GM12878 (cell line): ENCODE measurements around the gene RARG. TPM values are rescaled to one million over a fixed set of nuclear protein-coding genes. Genes with fewer than 3 reads are reported as not detected.

ENCODE experiments used
- BCL11A ChIP-seq: IDR thresholded peaks from 2 replicates; pipeline ENCODE4 v1.6.1; 2011; ENCODE audit warnings: low read depth, low read length
- CHD1 ChIP-seq: IDR thresholded peaks from 2 replicates; pipeline ENCODE4 v1.6.1; 2012; ENCODE audit warnings: low read depth, low read length, improper control_type of control experiment
- IRF4 ChIP-seq: IDR thresholded peaks from 2 replicates; pipeline ENCODE4 v1.6.1; 2011; ENCODE audit warnings: low read depth, low read length
- NR2C1 ChIP-seq: fragments of 450-650 bp; IDR thresholded peaks from 2 replicates; pipeline ENCODE4 v1.6.1; 2017; ENCODE audit warnings: antibody characterized with exemption, mild to moderate bottlenecking, moderate library complexity
- RFX5 ChIP-seq: IDR thresholded peaks from 2 replicates; pipeline ENCODE4 v1.6.1; 2011; ENCODE audit warnings: low read depth, low read length, improper control_type of control experiment
- SMAD5 ChIP-seq: IDR thresholded peaks from 2 replicates; pipeline ENCODE4 v1.6.1; 2016; ENCODE audit warnings: antibody characterized with exemption, low read depth
- SMARCA5 ChIP-seq: fragments of 450-650 bp; IDR thresholded peaks from 2 replicates; pipeline ENCODE4 v1.6.1; 2017; ENCODE audit warnings: mild to moderate bottlenecking
- ZBED1 ChIP-seq: IDR thresholded peaks from 2 replicates; pipeline ENCODE4 v1.6.1; 2016; ENCODE audit warnings: borderline replicate concordance
- ZNF24 ChIP-seq: fragments of 450-650 bp; IDR thresholded peaks from 2 replicates; pipeline ENCODE4 v1.6.1; 2017; ENCODE audit warnings: antibody characterized with exemption, mild to moderate bottlenecking
- polyA plus RNA-seq, 11 experiments: library from polyadenylated mRNA; depleted of rRNA in 4 of 11; unstranded in 6 of 11; stranded (reverse) in 5 of 11; fragments of >200 nt; fragmentation: Nextera tagmentation in 4 of 11; fragmentation: Illumina TruSeq in 1 of 11; extraction: Ambion mirVana in 4 of 11; extraction: Trizol in 1 of 11; gene quantifications; 1 replicate in 1 of 11; 2 replicates in 10 of 11; pipeline versions ENCODE4 v1.2.1 to v1.2.3, GENCODE V29; 2011 to 2016; ENCODE audit warnings: inconsistent platforms in 2 of 11, missing spikeins in 2 of 11, low read depth in 1 of 11
- total RNA-seq, 4 experiments: library from RNA; depleted of rRNA in 3 of 4; stranded (reverse); fragments of >200 nt in 3 of 4; fragmentation: Illumina TruSeq in 1 of 4; extraction: Trizol in 1 of 4; gene quantifications; 2 replicates each; pipeline versions ENCODE4 v1.2.1 to v1.2.3, GENCODE V29; 2013 to 2021
- TF ChIP-seq, protein P1 (sequence below): fragments of 450-650 bp; IDR thresholded peaks from 2 replicates; pipeline ENCODE4 v1.6.1; 2018; ENCODE audit warnings: borderline replicate concordance, mild to moderate bottlenecking; ENCODE audit not compliant: partially characterized antibody
- TF ChIP-seq, protein P2 (sequence below): fragments of 450-650 bp; IDR thresholded peaks from 2 replicates; pipeline ENCODE4 v1.6.1; 2017; ENCODE audit warnings: antibody characterized with exemption, mild to moderate bottlenecking, moderate library complexity
- TF ChIP-seq, protein P3 (sequence below): fragments of 450-650 bp; IDR thresholded peaks from 2 replicates; pipeline ENCODE4 v1.6.1; 2016; ENCODE audit warnings: mild to moderate bottlenecking
- TF ChIP-seq, protein P4 (sequence below): IDR thresholded peaks from 2 replicates; pipeline ENCODE4 v1.6.1; 2011; ENCODE audit warnings: mild to moderate bottlenecking, low read depth, low read length, moderate library complexity; ENCODE audit not compliant: insufficient replicate concordance
- TF ChIP-seq, protein P5 (sequence below): fragments of 450-650 bp; IDR thresholded peaks from 2 replicates; pipeline ENCODE4 v1.6.1; 2017; ENCODE audit warnings: mild to moderate bottlenecking, moderate library complexity

The RARG gene
- total and polyA plus RNA-seq, 10 of the 15 experiments (the other 5 are each of a cell fraction or from before 2014, with no cell fraction given), result 0.27 to 8.1 (median 4.1) TPM

DNA sequence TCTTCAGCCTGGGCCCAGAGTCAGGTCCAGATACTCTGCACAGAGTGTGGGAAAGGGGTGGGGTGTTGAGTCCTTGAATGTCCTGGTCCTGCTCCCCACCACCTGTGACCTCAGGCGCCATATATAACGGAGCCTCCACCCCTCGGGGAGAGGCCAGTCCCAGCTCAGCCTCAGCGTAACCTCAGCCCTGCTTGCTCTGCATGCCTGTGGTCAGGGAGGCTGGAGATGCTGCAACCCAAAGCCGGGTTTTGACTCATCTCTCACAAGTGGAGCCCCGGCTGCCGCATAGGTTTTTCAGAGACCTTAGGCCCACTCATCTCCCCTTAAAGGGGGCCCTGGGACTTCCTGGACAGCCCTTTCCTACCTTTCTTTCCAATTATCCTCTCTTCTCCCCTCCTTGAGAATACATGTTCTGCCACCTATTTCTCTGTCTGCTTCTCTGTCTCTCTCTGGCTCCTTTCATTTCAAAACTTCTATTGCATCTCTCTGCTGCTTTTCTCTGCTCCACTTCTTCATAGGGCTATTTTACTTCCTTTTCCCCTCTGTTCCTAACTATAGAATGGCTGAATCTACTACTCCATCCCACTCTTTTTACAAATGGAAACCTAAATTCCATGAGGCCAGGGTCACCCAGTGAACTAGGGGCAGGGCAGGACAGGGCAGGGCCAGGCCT lies 26.1 kb downstream of the RARG start (continued):
- TF ChIP-seq NR2C1 (no peak), RFX5 (no peak), SMARCA5 (no peak), ZNF24 (no peak), IRF4 (peak; percentile 95), CHD1 (no peak), ZBED1 (no peak; the same call in 1 of the 2 replicates), SMAD5 (no peak; the same call in 1 of the 2 replicates), BCL11A (peak; percentile 93)
- TF ChIP-seq, protein P1, sequence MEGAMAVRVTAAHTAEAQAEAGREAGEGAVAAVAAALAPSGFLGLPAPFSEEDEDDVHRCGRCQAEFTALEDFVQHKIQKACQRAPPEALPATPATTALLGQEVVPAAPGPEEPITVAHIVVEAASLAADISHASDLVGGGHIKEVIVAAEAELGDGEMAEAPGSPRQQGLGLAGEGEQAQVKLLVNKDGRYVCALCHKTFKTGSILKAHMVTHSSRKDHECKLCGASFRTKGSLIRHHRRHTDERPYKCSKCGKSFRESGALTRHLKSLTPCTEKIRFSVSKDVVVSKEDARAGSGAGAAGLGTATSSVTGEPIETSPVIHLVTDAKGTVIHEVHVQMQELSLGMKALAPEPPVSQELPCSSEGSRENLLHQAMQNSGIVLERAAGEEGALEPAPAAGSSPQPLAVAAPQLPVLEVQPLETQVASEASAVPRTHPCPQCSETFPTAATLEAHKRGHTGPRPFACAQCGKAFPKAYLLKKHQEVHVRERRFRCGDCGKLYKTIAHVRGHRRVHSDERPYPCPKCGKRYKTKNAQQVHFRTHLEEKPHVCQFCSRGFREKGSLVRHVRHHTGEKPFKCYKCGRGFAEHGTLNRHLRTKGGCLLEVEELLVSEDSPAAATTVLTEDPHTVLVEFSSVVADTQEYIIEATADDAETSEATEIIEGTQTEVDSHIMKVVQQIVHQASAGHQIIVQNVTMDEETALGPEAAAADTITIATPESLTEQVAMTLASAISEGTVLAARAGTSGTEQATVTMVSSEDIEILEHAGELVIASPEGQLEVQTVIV, result no peak
- TF ChIP-seq, protein P2, sequence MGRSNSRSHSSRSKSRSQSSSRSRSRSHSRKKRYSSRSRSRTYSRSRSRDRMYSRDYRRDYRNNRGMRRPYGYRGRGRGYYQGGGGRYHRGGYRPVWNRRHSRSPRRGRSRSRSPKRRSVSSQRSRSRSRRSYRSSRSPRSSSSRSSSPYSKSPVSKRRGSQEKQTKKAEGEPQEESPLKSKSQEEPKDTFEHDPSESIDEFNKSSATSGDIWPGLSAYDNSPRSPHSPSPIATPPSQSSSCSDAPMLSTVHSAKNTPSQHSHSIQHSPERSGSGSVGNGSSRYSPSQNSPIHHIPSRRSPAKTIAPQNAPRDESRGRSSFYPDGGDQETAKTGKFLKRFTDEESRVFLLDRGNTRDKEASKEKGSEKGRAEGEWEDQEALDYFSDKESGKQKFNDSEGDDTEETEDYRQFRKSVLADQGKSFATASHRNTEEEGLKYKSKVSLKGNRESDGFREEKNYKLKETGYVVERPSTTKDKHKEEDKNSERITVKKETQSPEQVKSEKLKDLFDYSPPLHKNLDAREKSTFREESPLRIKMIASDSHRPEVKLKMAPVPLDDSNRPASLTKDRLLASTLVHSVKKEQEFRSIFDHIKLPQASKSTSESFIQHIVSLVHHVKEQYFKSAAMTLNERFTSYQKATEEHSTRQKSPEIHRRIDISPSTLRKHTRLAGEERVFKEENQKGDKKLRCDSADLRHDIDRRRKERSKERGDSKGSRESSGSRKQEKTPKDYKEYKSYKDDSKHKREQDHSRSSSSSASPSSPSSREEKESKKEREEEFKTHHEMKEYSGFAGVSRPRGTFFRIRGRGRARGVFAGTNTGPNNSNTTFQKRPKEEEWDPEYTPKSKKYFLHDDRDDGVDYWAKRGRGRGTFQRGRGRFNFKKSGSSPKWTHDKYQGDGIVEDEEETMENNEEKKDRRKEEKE, result no peak
- TF ChIP-seq, protein P3, sequence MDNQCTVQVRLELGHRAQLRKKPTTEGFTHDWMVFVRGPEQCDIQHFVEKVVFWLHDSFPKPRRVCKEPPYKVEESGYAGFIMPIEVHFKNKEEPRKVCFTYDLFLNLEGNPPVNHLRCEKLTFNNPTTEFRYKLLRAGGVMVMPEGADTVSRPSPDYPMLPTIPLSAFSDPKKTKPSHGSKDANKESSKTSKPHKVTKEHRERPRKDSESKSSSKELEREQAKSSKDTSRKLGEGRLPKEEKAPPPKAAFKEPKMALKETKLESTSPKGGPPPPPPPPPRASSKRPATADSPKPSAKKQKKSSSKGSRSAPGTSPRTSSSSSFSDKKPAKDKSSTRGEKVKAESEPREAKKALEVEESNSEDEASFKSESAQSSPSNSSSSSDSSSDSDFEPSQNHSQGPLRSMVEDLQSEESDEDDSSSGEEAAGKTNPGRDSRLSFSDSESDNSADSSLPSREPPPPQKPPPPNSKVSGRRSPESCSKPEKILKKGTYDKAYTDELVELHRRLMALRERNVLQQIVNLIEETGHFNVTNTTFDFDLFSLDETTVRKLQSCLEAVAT, result peak; percentile 81
- TF ChIP-seq, protein P4, sequence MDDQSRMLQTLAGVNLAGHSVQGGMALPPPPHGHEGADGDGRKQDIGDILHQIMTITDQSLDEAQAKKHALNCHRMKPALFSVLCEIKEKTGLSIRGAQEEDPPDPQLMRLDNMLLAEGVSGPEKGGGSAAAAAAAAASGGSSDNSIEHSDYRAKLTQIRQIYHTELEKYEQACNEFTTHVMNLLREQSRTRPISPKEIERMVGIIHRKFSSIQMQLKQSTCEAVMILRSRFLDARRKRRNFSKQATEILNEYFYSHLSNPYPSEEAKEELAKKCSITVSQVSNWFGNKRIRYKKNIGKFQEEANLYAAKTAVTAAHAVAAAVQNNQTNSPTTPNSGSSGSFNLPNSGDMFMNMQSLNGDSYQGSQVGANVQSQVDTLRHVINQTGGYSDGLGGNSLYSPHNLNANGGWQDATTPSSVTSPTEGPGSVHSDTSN, result no peak
- TF ChIP-seq, protein P5, sequence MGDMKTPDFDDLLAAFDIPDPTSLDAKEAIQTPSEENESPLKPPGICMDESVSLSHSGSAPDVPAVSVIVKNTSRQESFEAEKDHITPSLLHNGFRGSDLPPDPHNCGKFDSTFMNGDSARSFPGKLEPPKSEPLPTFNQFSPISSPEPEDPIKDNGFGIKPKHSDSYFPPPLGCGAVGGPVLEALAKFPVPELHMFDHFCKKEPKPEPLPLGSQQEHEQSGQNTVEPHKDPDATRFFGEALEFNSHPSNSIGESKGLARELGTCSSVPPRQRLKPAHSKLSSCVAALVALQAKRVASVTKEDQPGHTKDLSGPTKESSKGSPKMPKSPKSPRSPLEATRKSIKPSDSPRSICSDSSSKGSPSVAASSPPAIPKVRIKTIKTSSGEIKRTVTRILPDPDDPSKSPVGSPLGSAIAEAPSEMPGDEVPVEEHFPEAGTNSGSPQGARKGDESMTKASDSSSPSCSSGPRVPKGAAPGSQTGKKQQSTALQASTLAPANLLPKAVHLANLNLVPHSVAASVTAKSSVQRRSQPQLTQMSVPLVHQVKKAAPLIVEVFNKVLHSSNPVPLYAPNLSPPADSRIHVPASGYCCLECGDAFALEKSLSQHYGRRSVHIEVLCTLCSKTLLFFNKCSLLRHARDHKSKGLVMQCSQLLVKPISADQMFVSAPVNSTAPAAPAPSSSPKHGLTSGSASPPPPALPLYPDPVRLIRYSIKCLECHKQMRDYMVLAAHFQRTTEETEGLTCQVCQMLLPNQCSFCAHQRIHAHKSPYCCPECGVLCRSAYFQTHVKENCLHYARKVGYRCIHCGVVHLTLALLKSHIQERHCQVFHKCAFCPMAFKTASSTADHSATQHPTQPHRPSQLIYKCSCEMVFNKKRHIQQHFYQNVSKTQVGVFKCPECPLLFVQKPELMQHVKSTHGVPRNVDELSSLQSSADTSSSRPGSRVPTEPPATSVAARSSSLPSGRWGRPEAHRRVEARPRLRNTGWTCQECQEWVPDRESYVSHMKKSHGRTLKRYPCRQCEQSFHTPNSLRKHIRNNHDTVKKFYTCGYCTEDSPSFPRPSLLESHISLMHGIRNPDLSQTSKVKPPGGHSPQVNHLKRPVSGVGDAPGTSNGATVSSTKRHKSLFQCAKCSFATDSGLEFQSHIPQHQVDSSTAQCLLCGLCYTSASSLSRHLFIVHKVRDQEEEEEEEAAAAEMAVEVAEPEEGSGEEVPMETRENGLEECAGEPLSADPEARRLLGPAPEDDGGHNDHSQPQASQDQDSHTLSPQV, result no peak
